WTC11 (cell line): ENCODE results near the gene ETV6. TPM values are rescaled to one million over a fixed set of nuclear protein-coding genes. Genes with fewer than 3 reads are reported as not detected.

Experiments used
- ATAC-seq: fragments of 200-7000 bp; cut with Tn5 transposase; 2 replicates; pipeline ENCODE4 v1.10.0; 2021; ENCODE audit warnings: mild to moderate bottlenecking, moderate library complexity
- CTCF ChIA-PET: fragments of 300-600 bp; sonication (Branson Sonifier 250); formaldehyde crosslinking; loops from one replicate; lab custom pipeline; 2021; ENCODE audit warnings: antibody characterized with exemption; lab: Charles Lee
- POLR2A ChIA-PET: fragments of 350-600 bp; sonication (Branson Sonifier 250); formaldehyde crosslinking; loops from one replicate; lab custom pipeline; 2021; ENCODE audit warnings: antibody characterized with exemption; lab: Charles Lee
- DNase-seq: peaks from one replicate; pipeline ENCODE4 v3.0.0; 2021; ENCODE audit warnings: low spot score
- H3K27ac Mint-ChIP-seq: 2 replicates; pipeline ENCODE4 v1.8.0; 2021; ENCODE audit warnings: mixed read lengths
- H3K27me3 Mint-ChIP-seq: 2 replicates; pipeline ENCODE4 v1.8.0; 2021; ENCODE audit warnings: low read depth, mild to moderate bottlenecking, moderate library complexity, mixed read lengths
- H3K36me3 Mint-ChIP-seq: 2 replicates; pipeline ENCODE4 v1.8.0; 2021; ENCODE audit warnings: mixed read lengths
- H3K4me1 Mint-ChIP-seq: 2 replicates; pipeline ENCODE4 v1.8.0; 2022; ENCODE audit warnings: mixed read lengths
- H3K4me3 Mint-ChIP-seq: 2 replicates; pipeline ENCODE4 v1.8.0; 2021; ENCODE audit warnings: mild to moderate bottlenecking, moderate library complexity, mixed read lengths
- H3K9me3 Mint-ChIP-seq: 2 replicates; pipeline ENCODE4 v1.8.0; 2021; ENCODE audit warnings: mixed read lengths
- AR ChIP-seq: fragments of 250-450 bp; sonication (Bioruptor Pico); IDR thresholded peaks from 2 replicates; pipeline ENCODE4 v1.9.0; 2021; ENCODE audit warnings: mild to moderate bottlenecking
- CREM ChIP-seq: sonication (generic); formaldehyde crosslinking; IDR thresholded peaks from 2 replicates; pipeline ENCODE4 v1.8.1; 2022; ENCODE audit warnings: mild to moderate bottlenecking, missing genetic modification reagents, moderate library complexity
- ELF4 ChIP-seq: sonication (generic); formaldehyde crosslinking; IDR thresholded peaks from 2 replicates; pipeline ENCODE4 v1.8.1; 2022; ENCODE audit warnings: low read depth, mild to moderate bottlenecking, moderate library complexity, missing genetic modification reagents
- FOXK1 ChIP-seq: sonication (generic); formaldehyde crosslinking; IDR thresholded peaks from 2 replicates; pipeline ENCODE4 v1.8.0; 2022; ENCODE audit warnings: mild to moderate bottlenecking, moderate library complexity, missing genetic modification reagents
- GRHL2 ChIP-seq: fragments of 250-450 bp; sonication (Bioruptor Pico); IDR thresholded peaks from 2 replicates; pipeline ENCODE4 v1.8.0; 2022; ENCODE audit warnings: mild to moderate bottlenecking, moderate library complexity; ENCODE audit not compliant: insufficient replicate concordance, severe bottlenecking
- GTF2I ChIP-seq: fragments of 250-450 bp; sonication (Bioruptor Pico); conservative IDR thresholded peaks from 2 replicates; pipeline ENCODE4 v1.4.0; 2021; ENCODE audit warnings: mild to moderate bottlenecking
- HMGA2 ChIP-seq: fragments of 250-450 bp; sonication (Bioruptor Pico); IDR thresholded peaks from 2 replicates; pipeline ENCODE4 v1.4.0; 2021; ENCODE audit warnings: mild to moderate bottlenecking, moderate library complexity
- KAT7 ChIP-seq: sonication (generic); formaldehyde crosslinking; IDR thresholded peaks from 2 replicates; pipeline ENCODE4 v1.8.1; 2023; ENCODE audit warnings: missing genetic modification reagents, mild to moderate bottlenecking, borderline replicate concordance
- MYBL2 ChIP-seq: sonication (generic); formaldehyde crosslinking; IDR thresholded peaks from 2 replicates; pipeline ENCODE4 v1.8.1; 2023; ENCODE audit warnings: mild to moderate bottlenecking, moderate library complexity, missing genetic modification reagents
- PRDM15 ChIP-seq: sonication (generic); formaldehyde crosslinking; IDR thresholded peaks from 2 replicates; pipeline ENCODE4 v1.8.0; 2022; ENCODE audit warnings: missing genetic modification reagents
- RELA ChIP-seq: sonication (generic); formaldehyde crosslinking; IDR thresholded peaks from 2 replicates; pipeline ENCODE4 v1.8.1; 2022; ENCODE audit warnings: missing genetic modification reagents, mild to moderate bottlenecking, borderline replicate concordance
- STAT6 ChIP-seq: sonication (generic); formaldehyde crosslinking; conservative IDR thresholded peaks from 2 replicates; pipeline ENCODE4 v1.8.1; 2023; ENCODE audit warnings: mild to moderate bottlenecking, low read depth, missing genetic modification reagents, moderate library complexity
- TCF7 ChIP-seq: sonication (generic); formaldehyde crosslinking; IDR thresholded peaks from 2 replicates; pipeline ENCODE4 v1.8.0; 2022; ENCODE audit warnings: mild to moderate bottlenecking, low read depth, missing genetic modification reagents, moderate library complexity
- TEAD1 ChIP-seq: sonication (generic); formaldehyde crosslinking; IDR thresholded peaks from 2 replicates; pipeline ENCODE4 v1.8.0; 2022; ENCODE audit warnings: mild to moderate bottlenecking, missing genetic modification reagents
- ZNF138 ChIP-seq: sonication (generic); formaldehyde crosslinking; conservative IDR thresholded peaks from 2 replicates; pipeline ENCODE4 v1.8.1; 2022; ENCODE audit warnings: mild to moderate bottlenecking, moderate library complexity, missing genetic modification reagents
- ZNF532 ChIP-seq: fragments of 250-450 bp; sonication (Bioruptor Pico); IDR thresholded peaks from 2 replicates; pipeline ENCODE4 v1.9.0; 2021; ENCODE audit warnings: mild to moderate bottlenecking, borderline replicate concordance
- total RNA-seq: library from RNA; stranded (reverse); gene quantifications from 3 replicates; pipeline ENCODE4 v1.2.3, GENCODE V29; 2021

ETV6 gene
- total RNA-seq, 1 experiment from 2014 or later = 23.5 TPM

GRCh38 chr12:11748903-11749302, 99.4 kb downstream of the ETV6 start:
- TF ChIP-seq FOXK1 (CRISPR knock-in tag) (no peak), ZNF532 (CRISPR knock-in tag) (no peak), TCF7 (CRISPR knock-in tag) (no peak), GTF2I (CRISPR knock-in tag) (no peak), PRDM15 (no peak), ELF4 (CRISPR knock-in tag) (no peak)
- TF ChIP-seq, all 79 proteins: peak for 0
- no peaks in the 10 kb centered on the region for H3K36me3 Mint-ChIP-seq
- no peak for DNase-seq
- ChIA-PET POLR2A (no interaction called here), CTCF (interaction anchor here (1.0 kb wide), 1 partner anchor 15 kb away, joined by 3 read pairs; no protein-coding TSS in a partner anchor)
- H3K27me3 Mint-ChIP-seq = no peaks in the 10 kb centered on the region
- H3K4me1 Mint-ChIP-seq = peaks cover 72% of the 10 kb centered on the region
- ATAC-seq = no peak
- no peaks in the 10 kb centered on the region for H3K9me3 Mint-ChIP-seq
- H3K4me3 Mint-ChIP-seq = no peak overlapping the region
- no peak overlapping the region for H3K27ac Mint-ChIP-seq

GRCh38 chr12:11749943-11750690, 100.6 kb downstream of the ETV6 start:
- no peaks in the 10 kb centered on the region for H3K27me3 Mint-ChIP-seq
- no peak for DNase-seq
- POLR2A ChIA-PET = no interaction called here
- no peak for TF ChIP-seq TCF7 (CRISPR knock-in tag)
- no peak for TF ChIP-seq GRHL2 (CRISPR knock-in tag)
- TF ChIP-seq STAT6 (CRISPR knock-in tag) = no peak
- no peak for TF ChIP-seq PRDM15
- TF ChIP-seq TEAD1 (CRISPR knock-in tag) = no peak
- no peak for TF ChIP-seq AR (CRISPR knock-in tag)
- TF ChIP-seq RELA = no peak
- TF ChIP-seq HMGA2 = no peak
- TF ChIP-seq ZNF138 (CRISPR knock-in tag) = no peak
- no peak for TF ChIP-seq KAT7
- TF ChIP-seq MYBL2 = no peak
- TF ChIP-seq CREM (CRISPR knock-in tag) = no peak

More at GRCh38 chr12:11749943-11750690, 100.6 kb downstream of the ETV6 start:
- no peaks in the 10 kb centered on the region for H3K9me3 Mint-ChIP-seq
- no peak for ATAC-seq
- no peak overlapping the region for H3K27ac Mint-ChIP-seq
- no peak overlapping the region for H3K4me3 Mint-ChIP-seq
- CTCF ChIA-PET = no interaction called here
- no peaks in the 10 kb centered on the region; the same call in 1 of the 2 replicates for H3K36me3 Mint-ChIP-seq
- H3K4me1 Mint-ChIP-seq = peaks cover 60% of the 10 kb centered on the region
